ENCODE results near the gene PROC.

PROC gene

GRCh38 chr2:127421116-127421800, 3.0 kb downstream of the PROC start:
- Histone ChIP-seq H3K9ac (ENCODE audit: low read depth in 1 of 2, low read length in 2 of 2) (no peak overlapping the region), H3K36me3 (ENCODE audit: control insufficient read depth in 1 of 2, insufficient read depth in 2 of 2, low read length in 2 of 2) (no peaks in the 10 kb centered on the region), H3K4me3 (ENCODE audit: low read depth in 1 of 2, low read length in 2 of 2) (no peak overlapping the region), H3K27me3 (ENCODE audit: control insufficient read depth in 1 of 2, insufficient read depth in 2 of 2, low read length in 2 of 2) (peaks cover 5 to 7% of the 10 kb centered on the region in 2 donors), H3K4me1 (ENCODE audit: control insufficient read depth in 1 of 2, insufficient read depth in 2 of 2, low read length in 2 of 2) (peaks cover 7 to 8% of the 10 kb centered on the region in 2 donors), H3K9me3 (ENCODE audit: control insufficient read depth in 1 of 2, low read length in 2 of 2) (no peaks in the 10 kb centered on the region), H3K27ac (ENCODE audit: low read depth, low read length) (no peak overlapping the region)

DNA sequence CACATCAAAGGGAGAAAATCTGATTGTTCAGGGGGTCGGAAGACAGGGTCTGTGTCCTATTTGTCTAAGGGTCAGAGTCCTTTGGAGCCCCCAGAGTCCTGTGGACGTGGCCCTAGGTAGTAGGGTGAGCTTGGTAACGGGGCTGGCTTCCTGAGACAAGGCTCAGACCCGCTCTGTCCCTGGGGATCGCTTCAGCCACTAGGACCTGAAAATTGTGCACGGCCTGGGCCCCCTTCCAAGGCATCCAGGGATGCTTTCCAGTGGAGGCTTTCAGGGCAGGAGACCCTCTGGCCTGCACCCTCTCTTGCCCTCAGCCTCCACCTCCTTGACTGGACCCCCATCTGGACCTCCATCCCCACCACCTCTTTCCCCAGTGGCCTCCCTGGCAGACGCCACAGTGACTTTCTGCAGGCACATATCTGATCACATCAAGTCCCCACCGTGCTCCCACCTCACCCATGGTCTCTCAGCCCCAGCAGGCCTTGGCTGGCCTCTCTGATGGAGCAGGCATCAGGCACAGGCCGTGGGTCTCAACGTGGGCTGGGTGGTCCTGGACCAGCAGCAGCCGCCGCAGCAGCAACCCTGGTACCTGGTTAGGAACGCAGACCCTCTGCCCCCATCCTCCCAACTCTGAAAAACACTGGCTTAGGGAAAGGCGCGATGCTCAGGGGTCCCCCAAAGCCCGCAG, 3.8 kb downstream of the PROC start:
- H3K4me3 ChIP-seq (ENCODE audit: low read depth in 1 of 2, low read length in 2 of 2) = no peak overlapping the region
- no peaks in the 10 kb centered on the region for H3K36me3 ChIP-seq (ENCODE audit: control insufficient read depth in 1 of 2, insufficient read depth in 2 of 2, low read length in 2 of 2)
- no peaks in the 10 kb centered on the region for H3K9me3 ChIP-seq (ENCODE audit: control insufficient read depth in 1 of 2, low read length in 2 of 2)
- H3K27me3 ChIP-seq (ENCODE audit: control insufficient read depth in 1 of 2, insufficient read depth in 2 of 2, low read length in 2 of 2) = peaks cover 5 to 7% of the 10 kb centered on the region in 2 donors
- H3K4me1 ChIP-seq (ENCODE audit: control insufficient read depth in 1 of 2, insufficient read depth in 2 of 2, low read length in 2 of 2) = peaks cover 0 to 4% of the 10 kb centered on the region in 2 donors
- no peak overlapping the region for H3K27ac ChIP-seq (ENCODE audit: low read depth, low read length)
- no peak overlapping the region for H3K9ac ChIP-seq (ENCODE audit: low read depth in 1 of 2, low read length in 2 of 2)

- Histone ChIP-seq H3K9me3 (ENCODE audit: control insufficient read depth in 1 of 2, low read length in 2 of 2) (no peaks in the 10 kb centered on the region), H3K36me3 (ENCODE audit: control insufficient read depth in 1 of 2, insufficient read depth in 2 of 2, low read length in 2 of 2) (no peaks in the 10 kb centered on the region), H3K27ac (ENCODE audit: low read depth, low read length) (no peak overlapping the region), H3K4me3 (ENCODE audit: low read depth in 1 of 2, low read length in 2 of 2) (peak overlapping the region; percentile 53 to 57), H3K27me3 (ENCODE audit: control insufficient read depth in 1 of 2, insufficient read depth in 2 of 2, low read length in 2 of 2) (peaks cover 5 to 7% of the 10 kb centered on the region in 2 donors), H3K9ac (ENCODE audit: low read depth in 1 of 2, low read length in 2 of 2) (peak overlapping the region; percentile 10 to 38), H3K4me1 (ENCODE audit: control insufficient read depth in 1 of 2, insufficient read depth in 2 of 2, low read length in 2 of 2) (peaks cover 0 to 4% of the 10 kb centered on the region in 2 donors)
Measured at GRCh38 chr2:127422559-127423477, 4.6 kb downstream of the PROC start.

DNA sequence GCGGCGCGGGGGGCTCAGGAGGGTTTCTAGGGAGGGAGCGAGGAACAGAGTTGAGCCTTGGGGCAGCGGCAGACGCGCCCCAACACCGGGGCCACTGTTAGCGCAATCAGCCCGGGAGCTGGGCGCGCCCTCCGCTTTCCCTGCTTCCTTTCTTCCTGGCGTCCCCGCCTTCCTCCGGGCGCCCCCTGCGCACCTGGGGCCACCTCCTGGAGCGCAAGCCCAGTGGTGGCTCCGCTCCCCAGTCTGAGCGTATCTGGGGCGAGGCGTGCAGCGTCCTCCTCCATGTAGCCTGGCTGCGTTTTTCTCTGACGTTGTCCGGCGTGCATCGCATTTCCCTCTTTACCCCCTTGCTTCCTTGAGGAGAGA, 5.2 kb downstream of the PROC start:
- peak overlapping the region; percentile 10 to 38 for H3K9ac ChIP-seq (ENCODE audit: low read depth in 1 of 2, low read length in 2 of 2)
- peak overlapping the region; percentile 53 to 57 for H3K4me3 ChIP-seq (ENCODE audit: low read depth in 1 of 2, low read length in 2 of 2)
- no peaks in the 10 kb centered on the region for H3K36me3 ChIP-seq (ENCODE audit: control insufficient read depth in 1 of 2, insufficient read depth in 2 of 2, low read length in 2 of 2)
- H3K27me3 ChIP-seq (ENCODE audit: control insufficient read depth in 1 of 2, insufficient read depth in 2 of 2, low read length in 2 of 2) = peaks cover 5 to 7% of the 10 kb centered on the region in 2 donors
- no peaks in the 10 kb centered on the region for H3K9me3 ChIP-seq (ENCODE audit: control insufficient read depth in 1 of 2, low read length in 2 of 2)
- H3K4me1 ChIP-seq (ENCODE audit: control insufficient read depth in 1 of 2, insufficient read depth in 2 of 2, low read length in 2 of 2) = peaks cover 0 to 4% of the 10 kb centered on the region in 2 donors
- no peak overlapping the region for H3K27ac ChIP-seq (ENCODE audit: low read depth, low read length)

DNA sequence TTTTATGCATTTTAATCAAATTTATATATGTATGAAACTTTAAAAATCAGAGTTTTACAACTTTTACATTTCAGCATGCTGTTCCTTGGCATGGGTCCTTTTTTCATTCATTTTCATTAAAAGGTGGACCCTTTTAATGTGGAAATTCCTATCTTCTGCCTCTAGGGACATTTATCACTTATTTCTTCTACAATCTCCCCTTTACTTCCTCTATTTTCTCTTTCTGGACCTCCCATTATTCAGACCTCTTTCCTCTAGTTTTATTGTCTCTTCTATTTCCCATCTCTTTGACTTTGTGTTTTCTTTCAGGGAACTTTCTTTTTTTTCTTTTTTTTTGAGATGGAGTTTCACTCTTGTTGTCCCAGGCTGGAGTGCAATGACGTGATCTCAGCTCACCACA, 5.7 kb downstream of the PROC start:
- no peaks in the 10 kb centered on the region for H3K36me3 ChIP-seq (ENCODE audit: control insufficient read depth in 1 of 2, insufficient read depth in 2 of 2, low read length in 2 of 2)
- H3K4me3 ChIP-seq (ENCODE audit: low read depth in 1 of 2, low read length in 2 of 2) = peak overlapping the region; percentile 53 to 57
- no peaks in the 10 kb centered on the region for H3K9me3 ChIP-seq (ENCODE audit: control insufficient read depth in 1 of 2, low read length in 2 of 2)
- peaks cover 0 to 4% of the 10 kb centered on the region in 2 donors for H3K4me1 ChIP-seq (ENCODE audit: control insufficient read depth in 1 of 2, insufficient read depth in 2 of 2, low read length in 2 of 2)
- H3K27ac ChIP-seq (ENCODE audit: low read depth, low read length) = no peak overlapping the region
- peaks cover 5 to 7% of the 10 kb centered on the region in 2 donors for H3K27me3 ChIP-seq (ENCODE audit: control insufficient read depth in 1 of 2, insufficient read depth in 2 of 2, low read length in 2 of 2)
- no peak overlapping the region for H3K9ac ChIP-seq (ENCODE audit: low read depth in 1 of 2, low read length in 2 of 2)

DNA sequence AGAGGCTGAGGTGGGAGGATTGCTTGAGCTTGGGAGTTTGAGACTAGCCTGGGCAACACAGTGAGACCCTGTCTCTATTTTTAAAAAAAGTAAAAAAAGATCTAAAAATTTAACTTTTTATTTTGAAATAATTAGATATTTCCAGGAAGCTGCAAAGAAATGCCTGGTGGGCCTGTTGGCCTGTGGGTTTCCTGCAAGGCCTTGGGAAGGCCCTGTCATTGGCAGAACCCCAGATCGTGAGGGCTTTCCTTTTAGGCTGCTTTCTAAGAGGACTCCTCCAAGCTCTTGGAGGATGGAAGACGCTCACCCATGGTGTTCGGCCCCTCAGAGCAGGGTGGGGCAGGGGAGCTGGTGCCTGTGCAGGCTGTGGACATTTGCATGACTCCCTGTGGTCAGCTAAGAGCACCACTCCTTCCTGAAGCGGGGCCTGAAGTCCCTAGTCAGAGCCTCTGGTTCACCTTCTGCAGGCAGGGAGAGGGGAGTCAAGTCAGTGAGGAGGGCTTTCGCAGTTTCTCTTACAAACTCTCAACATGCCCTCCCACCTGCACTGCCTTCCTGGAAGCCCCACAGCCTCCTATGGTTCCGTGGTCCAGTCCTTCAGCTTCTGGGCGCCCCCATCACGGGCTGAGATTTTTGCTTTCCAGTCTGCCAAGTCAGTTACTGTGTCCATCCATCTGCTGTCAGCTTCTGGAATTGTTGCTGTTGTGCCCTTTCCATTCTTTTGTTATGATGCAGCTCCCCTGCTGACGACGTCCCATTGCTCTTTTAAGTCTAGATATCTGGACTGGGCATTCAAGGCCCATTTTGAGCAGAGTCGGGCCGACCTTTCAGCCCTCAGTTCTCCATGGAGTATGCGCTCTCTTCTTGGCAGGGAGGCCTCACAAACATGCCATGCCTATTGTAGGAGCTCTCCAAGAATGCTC, 6.6 kb downstream of the PROC start:
- Histone ChIP-seq H3K9ac (ENCODE audit: low read depth in 1 of 2, low read length in 2 of 2) (no peak overlapping the region), H3K27me3 (ENCODE audit: control insufficient read depth in 1 of 2, insufficient read depth in 2 of 2, low read length in 2 of 2) (peaks cover 5 to 7% of the 10 kb centered on the region in 2 donors)

DNA sequence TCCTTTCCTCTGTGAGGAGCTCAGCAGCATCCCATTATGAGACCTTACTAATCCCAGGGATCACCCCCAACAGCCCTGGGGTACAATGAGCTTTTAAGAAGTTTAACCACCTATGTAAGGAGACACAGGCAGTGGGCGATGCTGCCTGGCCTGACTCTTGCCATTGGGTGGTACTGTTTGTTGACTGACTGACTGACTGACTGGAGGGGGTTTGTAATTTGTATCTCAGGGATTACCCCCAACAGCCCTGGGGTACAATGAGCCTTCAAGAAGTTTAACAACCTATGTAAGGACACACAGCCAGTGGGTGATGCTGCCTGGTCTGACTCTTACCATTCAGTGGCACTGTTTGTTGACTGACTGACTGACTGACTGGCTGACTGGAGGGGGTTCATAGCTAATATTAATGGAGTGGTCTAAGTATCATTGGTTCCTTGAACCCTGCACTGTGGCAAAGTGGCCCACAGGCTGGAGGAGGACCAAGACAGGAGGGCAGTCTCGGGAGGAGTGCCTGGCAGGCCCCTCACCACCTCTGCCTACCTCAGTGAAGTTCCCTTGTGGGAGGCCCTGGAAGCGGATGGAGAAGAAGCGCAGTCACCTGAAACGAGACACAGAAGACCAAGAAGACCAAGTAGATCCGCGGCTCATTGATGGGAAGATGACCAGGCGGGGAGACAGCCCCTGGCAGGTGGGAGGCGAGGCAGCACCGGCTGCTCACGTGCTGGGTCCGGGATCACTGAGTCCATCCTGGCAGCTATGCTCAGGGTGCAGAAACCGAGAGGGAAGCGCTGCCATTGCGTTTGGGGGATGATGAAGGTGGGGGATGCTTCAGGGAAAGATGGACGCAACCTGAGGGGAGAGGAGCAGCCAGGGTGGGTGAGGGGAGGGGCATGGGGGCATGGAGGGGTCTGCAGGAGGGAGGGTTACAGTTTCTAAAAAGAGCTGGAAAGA, 7.6 kb downstream of the PROC start:
- Histone ChIP-seq H3K27me3 (ENCODE audit: control insufficient read depth in 1 of 2, insufficient read depth in 2 of 2, low read length in 2 of 2) (peaks cover 5 to 7% of the 10 kb centered on the region in 2 donors), H3K4me3 (ENCODE audit: low read depth in 1 of 2, low read length in 2 of 2) (no peak overlapping the region), H3K27ac (ENCODE audit: low read depth, low read length) (no peak overlapping the region), H3K36me3 (ENCODE audit: control insufficient read depth in 1 of 2, insufficient read depth in 2 of 2, low read length in 2 of 2) (no peaks in the 10 kb centered on the region), H3K4me1 (ENCODE audit: control insufficient read depth in 1 of 2, insufficient read depth in 2 of 2, low read length in 2 of 2) (peaks cover 0 to 4% of the 10 kb centered on the region in 2 donors), H3K9ac (ENCODE audit: low read depth in 1 of 2, low read length in 2 of 2) (no peak overlapping the region), H3K9me3 (ENCODE audit: control insufficient read depth in 1 of 2, low read length in 2 of 2) (no peaks in the 10 kb centered on the region)

More for the DNA sequence above, 6.6 kb downstream of the PROC start:
- H3K27ac ChIP-seq (ENCODE audit: low read depth, low read length) = no peak overlapping the region
- H3K9me3 ChIP-seq (ENCODE audit: control insufficient read depth in 1 of 2, low read length in 2 of 2) = no peaks in the 10 kb centered on the region
- H3K4me3 ChIP-seq (ENCODE audit: low read depth in 1 of 2, low read length in 2 of 2) = no peak overlapping the region
- H3K4me1 ChIP-seq (ENCODE audit: control insufficient read depth in 1 of 2, insufficient read depth in 2 of 2, low read length in 2 of 2) = peaks cover 0 to 4% of the 10 kb centered on the region in 2 donors
- no peaks in the 10 kb centered on the region for H3K36me3 ChIP-seq (ENCODE audit: control insufficient read depth in 1 of 2, insufficient read depth in 2 of 2, low read length in 2 of 2)

GRCh38 chr2:127426501-127427354, 8.5 kb downstream of the PROC start:
- Histone ChIP-seq H3K27ac (ENCODE audit: low read depth, low read length) (no peak overlapping the region), H3K4me1 (ENCODE audit: control insufficient read depth in 1 of 2, insufficient read depth in 2 of 2, low read length in 2 of 2) (peaks cover 0 to 4% of the 10 kb centered on the region in 2 donors), H3K27me3 (ENCODE audit: control insufficient read depth in 1 of 2, insufficient read depth in 2 of 2, low read length in 2 of 2) (peaks cover 5 to 7% of the 10 kb centered on the region in 2 donors), H3K36me3 (ENCODE audit: control insufficient read depth in 1 of 2, insufficient read depth in 2 of 2, low read length in 2 of 2) (no peaks in the 10 kb centered on the region), H3K4me3 (ENCODE audit: low read depth in 1 of 2, low read length in 2 of 2) (no peak overlapping the region), H3K9ac (ENCODE audit: low read depth in 1 of 2, low read length in 2 of 2) (no peak overlapping the region), H3K9me3 (ENCODE audit: control insufficient read depth in 1 of 2, low read length in 2 of 2) (no peaks in the 10 kb centered on the region)
